A549 treated with Mapracorat at 1 μM for 4 hours (cell line): ENCODE data around the gene AGAP4. TPM values are rescaled to one million over a fixed set of nuclear protein-coding genes. Genes with fewer than 3 reads are reported as not detected.

Experiments
- total RNA-seq: library from RNA; stranded (reverse); fragments of 200-300 nt; extraction: Qiagen RNA extraction; gene quantifications from 5 replicates; pipeline ENCODE4 v1.2.3, GENCODE V29; 2022

AGAP4 gene
- total RNA-seq, result 5.2 to 10.4 TPM (median 8.3 TPM) in 5 replicates

GRCh38 chr10:45847400-45847799, at the start of gene AGAP4:
Gene AGAP4 (minus strand): TSS chr10:45847500. CDS start chr10:45847347, 153 bp downstream.

Other genes starting within 250 kb of the AGAP4 start
- 3.5 to 5.2 TPM (median 4.8 TPM) in 5 replicates for gene ZFAND4, start 174.7 kb downstream of the AGAP4 start, total RNA-seq
- gene WASHC2C, start 120.2 kb downstream of the AGAP4 start, total RNA-seq, result 18.5 to 20.7 TPM (median 19.4 TPM) in 5 replicates
- 152 to 167 TPM (median 154 TPM) in 5 replicates for gene TIMM23, start 125.0 kb upstream of the AGAP4 start, total RNA-seq
- gene NCOA4, start 183.1 kb upstream of the AGAP4 start, total RNA-seq, result 81.5 to 97.8 TPM (median 88.1 TPM) in 5 replicates
- 0.63 TPM in 1 of 5 replicates, not detected in the others for gene MSMB, start 198.8 kb upstream of the AGAP4 start, total RNA-seq